Esophagus (tissue), 2 donors: ENCODE measurements around the gene ZNF556. TPM values are rescaled to one million over a fixed set of nuclear protein-coding genes. Genes with fewer than 3 reads are reported as not detected.

ENCODE experiments used
- H3K27ac ChIP-seq, 2 donors: one replicate each; pipeline ENCODE4 v1.5.1; 2013; ENCODE audit warnings: low read depth in 2 of 2, mild to moderate bottlenecking in 2 of 2, inconsistent platforms in 1 of 2, low read length in 1 of 2, moderate library complexity in 1 of 2
- H3K27me3 ChIP-seq, 2 donors: one replicate each; pipeline ENCODE4 v1.6.1; 2013; ENCODE audit warnings: low read length in 2 of 2, control low read depth in 1 of 2, mild to moderate bottlenecking in 1 of 2; ENCODE audit not compliant: insufficient read depth in 2 of 2, control insufficient read depth in 1 of 2
- H3K36me3 ChIP-seq, 2 donors: one replicate each; pipeline ENCODE4 v1.6.1; 2013; ENCODE audit warnings: low read length in 1 of 2; ENCODE audit not compliant: control insufficient read depth in 2 of 2, insufficient read depth in 2 of 2
- H3K4me1 ChIP-seq, 2 donors: one replicate each; pipeline ENCODE4 v1.6.1; 2013; ENCODE audit warnings: low read length in 1 of 2; ENCODE audit not compliant: control insufficient read depth in 2 of 2, insufficient read depth in 2 of 2
- H3K4me3 ChIP-seq, 2 donors: one replicate each; pipeline ENCODE4 v1.5.1; 2013; ENCODE audit warnings: low read length in 2 of 2, mild to moderate bottlenecking in 2 of 2, low read depth in 1 of 2, moderate library complexity in 1 of 2
- H3K9me3 ChIP-seq, 2 donors: one replicate each; pipeline ENCODE4 v1.6.1; 2013; ENCODE audit warnings: mild to moderate bottlenecking in 2 of 2, low read depth in 1 of 2, low read length in 1 of 2, moderate library complexity in 1 of 2; ENCODE audit not compliant: control insufficient read depth in 2 of 2, insufficient read depth in 1 of 2
- WGBS, 2 donors: extraction: QIAGEN DNeasy Blood & Tissue Kit; methylation state at CpG; one replicate each; pipeline ENCODE4 v1.1.7; 2013; 5-methylcytosine and 5-hydroxymethylcytosine counted together
- polyA plus RNA-seq, 2 donors: library from polyadenylated mRNA; stranded (reverse); fragments of 200-250 nt; gene quantifications; one replicate each; pipeline ENCODE4 v1.2.3, GENCODE V29; 2013
- donor health status: healthy with polysubstance abuse.
- donor health status: Bipolar disorder and iron deficiency.

ZNF556 gene
- under 1 TPM; 0.49 to 0.78 TPM for polyA plus RNA-seq

DNA sequence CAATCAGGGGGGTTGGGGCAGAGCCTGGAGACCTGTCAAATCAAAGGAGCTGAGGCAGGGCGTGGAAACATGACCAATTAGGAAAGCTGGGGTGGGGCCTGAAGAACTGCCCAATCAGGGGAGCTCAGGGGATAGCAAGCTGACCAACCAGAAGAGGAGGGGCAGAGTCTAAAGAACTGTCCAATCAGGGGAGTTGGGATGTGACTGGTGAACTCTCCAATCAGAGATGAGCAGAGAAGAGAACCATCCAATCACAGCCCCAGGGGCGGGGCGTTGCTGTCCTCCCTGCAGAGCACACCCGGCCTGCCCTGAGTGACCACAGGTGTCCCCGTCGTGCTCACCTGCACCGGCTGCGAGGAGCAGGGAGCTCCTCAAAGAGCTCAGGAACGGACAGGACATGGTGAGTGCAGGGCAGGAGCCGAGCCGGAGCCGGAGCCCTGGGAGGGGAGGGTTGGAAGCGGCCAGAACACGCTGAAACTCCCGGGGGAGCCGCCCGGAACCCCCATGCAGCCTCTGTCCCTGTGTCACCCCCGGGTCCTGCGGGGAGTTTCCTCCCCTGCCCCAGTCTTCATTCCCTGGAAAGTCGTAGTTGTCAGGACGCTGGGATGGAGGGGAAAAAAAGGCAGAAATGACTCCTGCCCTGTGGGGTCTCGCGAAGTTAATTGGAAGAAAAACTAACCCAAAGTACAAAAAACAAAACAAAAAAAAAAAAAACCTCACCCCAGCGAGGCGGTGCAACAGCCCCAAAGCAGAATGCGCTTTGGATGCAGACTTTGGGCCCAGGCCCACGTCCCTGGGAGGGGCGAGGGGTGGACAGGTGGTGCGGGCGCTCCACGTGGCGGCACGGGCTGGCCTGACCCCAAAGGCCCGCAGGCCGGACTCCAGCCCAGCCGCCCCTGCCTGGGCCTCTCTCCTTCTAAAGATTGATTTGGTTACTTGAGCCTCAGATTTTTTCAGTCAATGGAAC, at the start of gene ZNF556:
ZNF556 (plus strand) TSS at position 311 of the 967 bp plus-strand sequence; CDS start at position 398, 87 bp downstream.
- Histone ChIP-seq H3K27ac (peak within 1 kb of the TSS in 1 of 2 donors; percentile 13), H3K36me3 (no peaks in the 10 kb centered on the region), H3K27me3 (no peaks in the 10 kb centered on the region), H3K4me1 (no peaks in the 10 kb centered on the region), H3K4me3 (peak within 1 kb of the TSS; percentile 53 to 66), H3K9me3 (no peaks in the 10 kb centered on the region)
- WGBS, 2 donors = 49 to 63% methylated on average over 36 of the region's 36 CpGs

DNA sequence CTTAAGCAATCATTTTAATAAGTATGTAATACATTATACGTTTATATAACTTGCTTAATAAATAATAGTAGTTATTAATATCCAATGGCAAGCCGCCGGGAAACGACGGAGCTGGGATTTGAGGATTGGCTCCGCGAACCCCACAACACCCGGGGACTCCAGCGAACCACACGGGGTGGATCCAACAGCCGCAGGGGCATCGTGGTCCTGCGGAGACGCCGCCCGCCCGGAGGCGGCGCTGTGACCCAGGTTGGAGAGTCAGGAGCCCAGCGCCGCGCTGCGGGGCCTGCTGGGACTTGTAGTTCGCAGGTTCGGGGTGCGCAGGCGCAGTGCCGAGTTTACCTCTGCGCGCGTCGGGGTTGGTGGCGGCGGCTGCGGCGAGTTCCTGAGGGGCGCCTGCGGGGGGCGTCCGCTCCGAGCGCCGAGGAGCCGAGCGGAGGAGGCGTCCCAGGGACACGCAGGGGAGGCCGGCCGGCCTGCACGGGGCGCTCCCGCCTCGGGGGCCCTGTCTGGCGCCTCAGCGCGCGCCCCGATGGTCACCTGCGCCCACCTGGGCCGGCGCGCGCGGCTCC, 47.5 kb upstream of the ZNF556 start, which contains the start of gene ZNF554:
ZNF554 (plus strand) TSS at position 329 of the 572 bp plus-strand sequence; CDS start at position 533, 204 bp downstream.
- Histone ChIP-seq H3K36me3 (peaks cover 0 to 3% of the 10 kb centered on the region in 2 donors), H3K4me3 (peak within 1 kb of the TSS; percentile 70 to 90), H3K27me3 (no peaks in the 10 kb centered on the region), H3K27ac (peak within 1 kb of the TSS in 1 of 2 donors; percentile 34), H3K9me3 (no peaks in the 10 kb centered on the region), H3K4me1 (peaks cover 2 to 4% of the 10 kb centered on the region in 2 donors)
- 0 to 1% methylated on average over 44 to 64 of the region's 64 CpGs for WGBS, 2 donors

DNA sequence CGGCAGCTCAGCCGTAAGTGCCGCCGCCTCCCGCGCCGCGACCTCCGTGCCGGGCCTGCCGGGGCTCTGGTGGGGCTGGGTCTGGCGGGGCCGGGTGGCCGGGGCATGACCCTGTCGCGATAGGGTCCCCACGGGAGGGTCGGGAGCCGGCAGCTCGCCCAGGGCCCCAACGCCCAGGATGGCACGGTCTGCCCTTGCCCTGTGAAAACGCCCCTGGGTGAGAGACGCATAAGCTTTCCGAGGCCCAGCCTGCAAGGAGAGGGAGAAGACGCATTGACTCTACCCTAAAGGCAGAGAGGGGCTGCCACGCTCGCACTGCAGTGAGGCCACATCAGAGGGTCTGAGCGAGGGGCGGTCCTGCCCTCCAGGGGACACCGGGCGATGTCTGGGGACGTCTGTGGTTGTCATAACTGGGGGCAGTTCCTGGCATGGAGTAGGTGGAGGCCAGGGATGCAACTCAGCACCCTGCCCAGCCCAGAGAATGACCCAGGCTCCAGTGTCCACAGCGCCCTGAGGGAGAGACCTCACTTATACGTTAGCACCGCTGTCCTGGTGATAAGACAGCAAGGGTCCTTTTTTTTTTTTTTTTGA, 46.9 kb upstream of the ZNF556 start:
- peak overlapping the region in 1 of 2 donors; percentile 34 for H3K27ac ChIP-seq
- peaks cover 0 to 3% of the 10 kb centered on the region in 2 donors for H3K36me3 ChIP-seq
- WGBS, 2 donors = 2 to 3% methylated on average over 32 to 36 of the region's 36 CpGs
- no peaks in the 10 kb centered on the region for H3K27me3 ChIP-seq
- H3K4me1 ChIP-seq = peaks cover 2 to 4% of the 10 kb centered on the region in 2 donors
- peak overlapping the region; percentile 70 to 90 for H3K4me3 ChIP-seq
- no peaks in the 10 kb centered on the region for H3K9me3 ChIP-seq

DNA sequence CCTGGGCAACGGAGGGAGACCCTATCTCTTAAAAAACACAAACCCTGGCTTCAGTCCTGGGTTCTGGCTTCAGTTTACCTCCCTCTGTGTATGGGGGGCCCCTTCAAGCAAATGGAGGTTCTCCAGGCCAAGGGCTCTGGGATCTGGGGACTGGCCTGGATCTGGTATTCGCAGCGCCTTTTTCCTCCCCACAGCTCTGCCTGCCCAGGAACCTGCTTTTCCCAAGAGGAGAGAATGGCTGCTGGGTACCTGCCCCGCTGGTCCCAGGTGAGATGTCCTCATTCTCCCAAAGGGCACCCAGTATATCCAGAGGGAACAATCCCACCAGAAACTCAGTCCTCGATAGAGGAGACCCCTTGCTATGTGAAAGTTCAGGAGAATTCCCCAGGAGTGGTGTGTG, 44.3 kb upstream of the ZNF556 start:
- peaks cover 2 to 4% of the 10 kb centered on the region in 2 donors for H3K4me1 ChIP-seq
- H3K9me3 ChIP-seq = no peaks in the 10 kb centered on the region
- no peaks in the 10 kb centered on the region for H3K27me3 ChIP-seq
- peaks cover 3 to 5% of the 10 kb centered on the region in 2 donors for H3K36me3 ChIP-seq
- WGBS, 2 donors = 94 to 96% methylated on average over 5 of the region's 5 CpGs
- H3K27ac ChIP-seq = no peak overlapping the region
- H3K4me3 ChIP-seq = no peak overlapping the region

DNA sequence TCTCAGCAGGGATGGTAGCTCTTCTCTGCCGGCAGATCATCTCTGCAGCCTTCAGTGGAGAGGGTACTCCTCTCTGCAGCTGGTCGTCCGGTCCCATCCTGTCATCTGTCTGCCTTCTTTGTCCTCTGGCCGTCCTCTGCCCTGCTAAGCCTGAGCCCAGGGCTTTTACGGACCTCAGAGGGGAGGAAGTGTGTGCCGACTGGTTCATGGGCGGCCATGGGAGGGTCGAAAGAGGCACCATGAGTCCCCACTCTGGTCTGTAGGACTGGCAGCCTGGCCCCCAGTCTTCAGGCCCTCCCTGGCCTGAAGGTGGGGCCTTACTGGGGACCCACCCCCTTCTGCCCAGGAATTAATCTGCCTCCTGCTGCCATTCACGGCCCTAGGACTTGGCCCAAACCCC, 43.5 kb upstream of the ZNF556 start:
- no peaks in the 10 kb centered on the region for H3K27me3 ChIP-seq
- no peak overlapping the region for H3K27ac ChIP-seq
- H3K36me3 ChIP-seq = peaks cover 3 to 10% of the 10 kb centered on the region in 2 donors
- H3K4me3 ChIP-seq = no peak overlapping the region
- peaks cover 2 to 4% of the 10 kb centered on the region in 2 donors for H3K4me1 ChIP-seq
- 78 to 84% methylated on average over 9 of the region's 9 CpGs for WGBS, 2 donors
- peaks cover 0 to 4% of the 10 kb centered on the region in 2 donors for H3K9me3 ChIP-seq

DNA sequence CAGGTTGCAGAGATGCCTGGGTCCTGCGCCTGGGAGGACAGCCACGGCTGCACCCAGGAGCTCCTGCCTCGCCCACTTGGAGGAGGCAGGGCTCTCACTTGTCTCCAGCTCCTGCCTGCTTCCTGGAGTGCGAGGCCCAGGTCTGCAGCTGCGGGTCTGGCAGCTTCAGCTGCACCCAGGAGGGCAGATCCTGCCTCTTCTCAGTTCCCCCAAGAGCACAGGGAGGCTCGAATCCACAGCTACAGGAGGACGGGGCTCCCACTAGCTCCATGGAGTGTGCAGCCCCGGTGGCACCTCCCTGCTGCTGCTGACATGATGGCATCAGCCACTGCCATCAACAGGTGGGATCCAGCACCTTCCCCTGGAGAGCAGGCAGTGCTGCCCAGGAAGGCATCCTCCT, 43.0 kb upstream of the ZNF556 start:
- 72 to 77% methylated on average over 8 of the region's 8 CpGs for WGBS, 2 donors
- Histone ChIP-seq H3K27ac (no peak overlapping the region), H3K4me3 (no peak overlapping the region), H3K9me3 (peaks cover 0 to 4% of the 10 kb centered on the region in 2 donors), H3K4me1 (peaks cover 2 to 4% of the 10 kb centered on the region in 2 donors), H3K36me3 (peaks cover 3 to 10% of the 10 kb centered on the region in 2 donors), H3K27me3 (no peaks in the 10 kb centered on the region)

DNA sequence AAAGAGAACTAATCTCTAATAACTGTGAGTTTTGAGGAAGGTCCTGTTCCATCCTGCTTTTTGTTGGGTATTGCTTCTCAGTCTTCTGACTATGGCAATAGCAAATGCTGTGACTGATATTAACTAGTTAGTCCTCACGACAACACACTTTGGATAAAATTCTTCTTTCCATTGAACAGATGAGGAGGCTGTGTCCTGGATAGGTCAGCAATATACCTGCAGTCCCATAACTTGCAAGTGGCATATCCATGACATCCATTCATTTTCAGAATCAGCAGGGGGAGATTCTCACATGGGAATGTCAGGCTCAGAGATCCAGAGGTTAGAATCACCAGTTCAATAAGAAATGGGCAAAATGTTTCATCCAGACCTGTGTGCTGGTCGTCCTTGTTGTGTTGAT, 40.1 kb upstream of the ZNF556 start:
- Histone ChIP-seq H3K27me3 (no peaks in the 10 kb centered on the region), H3K4me1 (no peaks in the 10 kb centered on the region), H3K36me3 (peaks cover 4 to 10% of the 10 kb centered on the region in 2 donors), H3K4me3 (no peak overlapping the region), H3K9me3 (peaks cover 0 to 7% of the 10 kb centered on the region in 2 donors), H3K27ac (no peak overlapping the region)
- 92 to 95% methylated on average over 2 of the region's 2 CpGs for WGBS, 2 donors

DNA sequence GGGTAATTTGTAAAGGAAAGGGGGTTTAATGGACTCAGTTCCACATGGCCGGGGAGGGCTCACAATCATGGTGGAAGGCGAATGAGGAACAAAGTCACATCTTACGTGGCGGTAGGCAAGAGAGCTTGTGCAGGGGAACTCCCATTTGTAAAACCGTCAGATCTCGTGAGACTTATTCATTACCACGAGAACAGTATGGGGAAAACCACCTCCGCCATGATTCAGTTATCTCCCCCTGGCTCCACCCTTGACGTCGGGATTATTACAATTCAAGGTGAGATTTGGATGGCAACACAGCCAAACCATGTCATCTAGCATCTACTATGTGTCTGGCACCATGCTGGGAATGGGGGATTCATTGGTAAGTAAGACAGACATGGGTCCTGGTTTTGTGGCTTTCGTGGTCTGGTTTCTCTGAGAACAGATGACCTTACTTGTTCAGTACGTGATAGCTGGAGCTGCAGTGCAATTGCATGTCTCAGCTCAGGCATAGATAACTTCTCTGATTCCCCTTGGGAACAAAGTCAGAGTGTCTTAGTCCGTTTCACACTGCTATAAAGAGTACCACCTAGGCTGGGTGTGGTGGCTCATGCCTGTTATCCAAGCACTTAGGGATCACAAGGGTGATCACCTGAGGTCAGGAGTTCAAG, 39.2 kb upstream of the ZNF556 start:
- 91 to 96% methylated on average over 13 of the region's 13 CpGs for WGBS, 2 donors
- Histone ChIP-seq H3K27ac (no peak overlapping the region), H3K27me3 (no peaks in the 10 kb centered on the region), H3K4me1 (no peaks in the 10 kb centered on the region), H3K36me3 (peaks cover 10 to 15% of the 10 kb centered on the region in 2 donors), H3K4me3 (no peak overlapping the region), H3K9me3 (peaks cover under 1 to 14% of the 10 kb centered on the region in 2 donors)
